IMR-90 (cell line): ENCODE results near the gene OR6P1. TPM values are rescaled to one million over a fixed set of nuclear protein-coding genes. Genes with fewer than 3 reads are reported as not detected.

Source experiments
- ATAC-seq: fragments of 200-7000 bp; cut with Tn5 transposase; 2 replicates; pipeline ENCODE4 v1.9.1; 2020; ENCODE audit warnings: low read depth, mild to moderate bottlenecking, moderate library complexity
- BruUV-seq: library from RNA; stranded (reverse); fragments of 400-500 nt; replicated peaks from 2 replicates; lab custom pipeline; 2021; lab: Mats Ljungman, UMichigan
- CTCF ChIA-PET: fragments of 300-600 bp; formaldehyde crosslinking; extraction: SDS; loops from one replicate; lab custom pipeline; 2021; ENCODE audit warnings: antibody characterized with exemption; lab: Yijun Ruan, JAX
- POLR2A ChIA-PET: fragments of 300-600 bp; sonication (Branson Sonifier 250); formaldehyde crosslinking; loops from one replicate; lab custom pipeline; 2022; ENCODE audit warnings: antibody characterized with exemption; ENCODE audit not compliant: unreplicated experiment; lab: Charles Lee
- DNase-seq: peaks from one replicate; pipeline ENCODE4 v3.0.0; 2013
- H2AFZ ChIP-seq: replicated peaks from 2 replicates; pipeline ENCODE3; 2013; ENCODE audit warnings: low read length, mild to moderate bottlenecking; ENCODE audit not compliant: poor library complexity
- H2AK5ac ChIP-seq: 2 replicates; pipeline ENCODE4 v1.6.1; 2013; ENCODE audit warnings: low read depth, low read length, inconsistent platforms
- H2AK9ac ChIP-seq: replicated peaks from 2 replicates; pipeline ENCODE3; 2013; ENCODE audit warnings: mild to moderate bottlenecking, low read depth, low read length, moderate library complexity; ENCODE audit not compliant: poor library complexity
- H2BK120ac ChIP-seq: 2 replicates; pipeline ENCODE4 v1.6.1; 2013; ENCODE audit warnings: low read depth, low read length, inconsistent platforms
- H2BK15ac ChIP-seq: 3 replicates; pipeline ENCODE4 v1.6.1; 2013; ENCODE audit warnings: low read depth, low read length, inconsistent platforms
- H2BK20ac ChIP-seq: 2 replicates; pipeline ENCODE4 v1.6.1; 2013; ENCODE audit warnings: low read depth, mild to moderate bottlenecking, inconsistent platforms, low read length, moderate library complexity
- H2BK5ac ChIP-seq: 2 replicates; pipeline ENCODE4 v1.6.1; 2013; ENCODE audit warnings: mild to moderate bottlenecking, low read depth, low read length, inconsistent platforms; ENCODE audit not compliant: poor library complexity, severe bottlenecking
- H3K14ac ChIP-seq: replicated peaks from 2 replicates; pipeline ENCODE4 v1.6.1; 2013; ENCODE audit warnings: low read depth, low read length, inconsistent platforms
- H3K18ac ChIP-seq: 2 replicates; pipeline ENCODE4 v1.6.1; 2013; ENCODE audit warnings: low read depth, low read length, control low read depth
- H3K23ac ChIP-seq: 2 replicates; pipeline ENCODE4 v1.6.1; 2013; ENCODE audit warnings: low read depth, low read length, inconsistent platforms
- H3K27ac ChIP-seq: 2 replicates; pipeline ENCODE4 v1.5.1; 2013; ENCODE audit warnings: mild to moderate bottlenecking, control low read depth, low read length; ENCODE audit not compliant: insufficient read depth
- H3K27me3 ChIP-seq: 2 replicates; pipeline ENCODE4 v1.6.1; 2013; ENCODE audit warnings: low read length; ENCODE audit not compliant: control insufficient read depth, insufficient read depth
- H3K36me3 ChIP-seq: 2 replicates; pipeline ENCODE4 v1.6.1; 2013; ENCODE audit warnings: low read length, mixed read lengths; ENCODE audit not compliant: control insufficient read depth, insufficient read depth
- H3K4ac ChIP-seq: 2 replicates; pipeline ENCODE4 v1.6.1; 2013; ENCODE audit warnings: low read depth, low read length, inconsistent platforms
- H3K4me1 ChIP-seq: 2 replicates; pipeline ENCODE4 v1.6.1; 2013; ENCODE audit warnings: low read length, mixed read lengths; ENCODE audit not compliant: control insufficient read depth, insufficient read depth
- H3K4me2 ChIP-seq: 2 replicates; pipeline ENCODE4 v1.6.1; 2013; ENCODE audit warnings: low read depth, mild to moderate bottlenecking, control low read depth, low read length, moderate library complexity
- H3K4me3 ChIP-seq: 2 replicates; pipeline ENCODE4 v1.5.1; 2013; ENCODE audit warnings: low read depth, mild to moderate bottlenecking, control low read depth, low read length, moderate library complexity; ENCODE audit not compliant: insufficient read depth
- H3K56ac ChIP-seq: 2 replicates; pipeline ENCODE4 v1.6.1; 2013; ENCODE audit warnings: low read length, inconsistent platforms; ENCODE audit not compliant: insufficient read depth; ENCODE audit errors: extremely low read depth
- H3K79me1 ChIP-seq, 2 experiments: 2 replicates each; pipeline ENCODE4 v1.6.1; 2013; ENCODE audit warnings: low read length in 2 of 2, inconsistent platforms in 1 of 2, low read depth in 1 of 2
- H3K9ac ChIP-seq: 2 replicates; pipeline ENCODE4 v1.6.1; 2013; ENCODE audit warnings: low read depth, low read length, control low read depth
- H3K9me1 ChIP-seq: 2 replicates; pipeline ENCODE4 v1.6.1; 2013; ENCODE audit warnings: low read length, inconsistent platforms; ENCODE audit not compliant: insufficient read depth
- H3K9me3 ChIP-seq: 2 replicates; pipeline ENCODE4 v1.6.1; 2013; ENCODE audit warnings: low read length; ENCODE audit not compliant: control insufficient read depth, insufficient read depth
- H4K20me1 ChIP-seq: 2 replicates; pipeline ENCODE4 v1.6.1; 2013; ENCODE audit warnings: low read length, inconsistent platforms; ENCODE audit not compliant: insufficient read depth
- H4K5ac ChIP-seq: 2 replicates; pipeline ENCODE4 v1.6.1; 2013; ENCODE audit warnings: mild to moderate bottlenecking, low read depth, low read length, control low read depth
- H4K8ac ChIP-seq, 2 experiments: 2 replicates each; pipeline ENCODE4 v1.6.1; 2013; ENCODE audit warnings: low read depth in 2 of 2, low read length in 2 of 2, control low read depth in 1 of 2, inconsistent platforms in 1 of 2
- H4K91ac ChIP-seq: 2 replicates; pipeline ENCODE4 v1.6.1; 2013; ENCODE audit warnings: low read depth, low read length, inconsistent platforms; ENCODE audit not compliant: insufficient read depth
- BHLHE40 ChIP-seq: fragments of 150-350 bp; IDR thresholded peaks from 2 replicates; pipeline ENCODE4 v1.6.1; 2016; ENCODE audit warnings: mild to moderate bottlenecking, low read depth, low read length
- CEBPB ChIP-seq: IDR thresholded peaks from 2 replicates; pipeline ENCODE4 v1.6.1; 2012; ENCODE audit warnings: low read depth, low read length, improper control_type of control experiment
- MAFK ChIP-seq: IDR thresholded peaks from 2 replicates; pipeline ENCODE4 v1.6.1; 2012; ENCODE audit warnings: low read depth, low read length, improper control_type of control experiment
- MAZ ChIP-seq: IDR thresholded peaks from 2 replicates; pipeline ENCODE4 v1.6.1; 2012; ENCODE audit warnings: low read depth, mild to moderate bottlenecking, low read length, improper control_type of control experiment, moderate library complexity, borderline replicate concordance
- MXI1 ChIP-seq: IDR thresholded peaks from 2 replicates; pipeline ENCODE4 v1.6.1; 2012; ENCODE audit warnings: low read depth, mild to moderate bottlenecking, low read length, moderate library complexity, borderline replicate concordance
- NFE2L2 ChIP-seq: fragments of 150-350 bp; IDR thresholded peaks from 2 replicates; pipeline ENCODE4 v1.6.1; 2016; ENCODE audit warnings: low read depth, mild to moderate bottlenecking, low read length
- RAD21 ChIP-seq: IDR thresholded peaks from 2 replicates; pipeline ENCODE4 v1.6.1; 2012; ENCODE audit warnings: low read length, improper control_type of control experiment
- RCOR1 ChIP-seq: IDR thresholded peaks from 2 replicates; pipeline ENCODE4 v1.6.1; 2012; ENCODE audit warnings: mild to moderate bottlenecking, low read length, improper control_type of control experiment; ENCODE audit not compliant: insufficient replicate concordance
- RFX5 ChIP-seq: IDR thresholded peaks from 2 replicates; pipeline ENCODE4 v1.8.0; 2012; ENCODE audit warnings: low read depth, mild to moderate bottlenecking, low read length, moderate library complexity
- SMC3 ChIP-seq: fragments of 150-350 bp; IDR thresholded peaks from 2 replicates; pipeline ENCODE4 v1.6.1; 2016; ENCODE audit warnings: low read depth, mild to moderate bottlenecking, antibody characterized with exemption, low read length, moderate library complexity
- WGBS, 2 experiments: methylation state at CpG; one replicate each; pipeline versions ENCODE4 v1.1.5 to v1.1.7; 2013; ENCODE audit warnings: missing lambda C conversion rate in 2 of 2; ENCODE audit not compliant: insufficient read length in 1 of 2; ENCODE audit errors: extremely low coverage in 2 of 2; 5-methylcytosine and 5-hydroxymethylcytosine counted together
- dilution Hi-C: fragments of 300-500 bp; cut with HindIII; formaldehyde crosslinking; loops from one replicate; pipeline ENCODE4 v1.14.3; 2018; ENCODE audit warnings: low sequenced_read_pairs; ENCODE audit not compliant: unreplicated experiment
- in situ Hi-C: fragments of 300-500 bp; cut with MboI; formaldehyde crosslinking; loops from 3 replicates; pipeline ENCODE4 v1.14.3; 2019; ENCODE audit warnings: low sequenced_read_pairs, inconsistent platforms, mixed read lengths
- intact Hi-C: fragments of 100-400 bp; cut with micrococcal nuclease; formaldehyde crosslinking; loops from 2 replicates; pipeline ENCODE4 v1.10.0; 2022
- polyA plus RNA-seq, 3 experiments: library from polyadenylated mRNA; depleted of rRNA; stranded (reverse); fragments of >200 nt; gene quantifications; 2 replicates each; pipeline ENCODE4 v1.2.3, GENCODE V29; 2012; ENCODE audit warnings: low replicate concordance in 1 of 3
- total RNA-seq: library from RNA; depleted of rRNA; stranded (reverse); fragments of >200 nt; gene quantifications from 2 replicates; pipeline ENCODE4 v1.2.3, GENCODE V29; 2012
- TF ChIP-seq, protein P1 (sequence below): fragments of 150-350 bp; IDR thresholded peaks from 2 replicates; pipeline ENCODE4 v1.6.1; 2017; ENCODE audit warnings: mild to moderate bottlenecking, antibody characterized with exemption, low read length, low read depth
- TF ChIP-seq, protein P2 (sequence below): fragments of 150-350 bp; IDR thresholded peaks from 2 replicates; pipeline ENCODE4 v1.6.1; 2016; ENCODE audit warnings: low read depth, mild to moderate bottlenecking, low read length, moderate library complexity, borderline replicate concordance
- TF ChIP-seq, protein P3 (sequence below): conservative IDR thresholded peaks from 2 replicates; pipeline ENCODE4 v1.5.1; 2012; ENCODE audit warnings: mild to moderate bottlenecking, low read depth, low read length, improper control_type of control experiment

The OR6P1 gene
- total and polyA plus RNA-seq, 2 of the 4 experiments (the other 2 are of a cell fraction) = not detected

DNA sequence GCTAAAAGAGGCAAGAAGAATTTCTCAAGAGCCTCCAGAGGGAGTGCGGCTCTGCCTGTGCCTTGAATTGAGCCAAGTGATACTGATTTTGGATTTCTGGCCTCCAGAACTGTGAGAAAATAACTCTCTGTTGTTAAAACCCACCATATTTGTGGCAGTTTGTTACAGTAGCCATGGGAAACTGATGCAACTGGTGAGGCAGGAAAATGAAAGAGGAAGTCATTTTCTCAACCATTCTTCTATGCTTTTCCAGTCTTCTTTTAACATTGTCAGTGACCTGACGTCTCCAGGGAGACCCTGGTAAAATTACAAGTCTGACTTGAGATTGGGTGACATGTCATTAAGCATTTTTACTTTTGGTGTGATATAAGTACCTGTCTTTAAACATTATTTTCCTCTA is 5.8 kb downstream of the OR6P1 start:
- TF ChIP-seq NFE2L2 (no peak), CEBPB (no peak), BHLHE40 (no peak), MXI1 (no peak), RFX5 (no peak), RAD21 (no peak), MAZ (no peak), MAFK (no peak), SMC3 (no peak), RCOR1 (no peak)
- TF ChIP-seq, protein P1, sequence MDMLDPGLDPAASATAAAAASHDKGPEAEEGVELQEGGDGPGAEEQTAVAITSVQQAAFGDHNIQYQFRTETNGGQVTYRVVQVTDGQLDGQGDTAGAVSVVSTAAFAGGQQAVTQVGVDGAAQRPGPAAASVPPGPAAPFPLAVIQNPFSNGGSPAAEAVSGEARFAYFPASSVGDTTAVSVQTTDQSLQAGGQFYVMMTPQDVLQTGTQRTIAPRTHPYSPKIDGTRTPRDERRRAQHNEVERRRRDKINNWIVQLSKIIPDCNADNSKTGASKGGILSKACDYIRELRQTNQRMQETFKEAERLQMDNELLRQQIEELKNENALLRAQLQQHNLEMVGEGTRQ = no peak
- TF ChIP-seq, protein P2, sequence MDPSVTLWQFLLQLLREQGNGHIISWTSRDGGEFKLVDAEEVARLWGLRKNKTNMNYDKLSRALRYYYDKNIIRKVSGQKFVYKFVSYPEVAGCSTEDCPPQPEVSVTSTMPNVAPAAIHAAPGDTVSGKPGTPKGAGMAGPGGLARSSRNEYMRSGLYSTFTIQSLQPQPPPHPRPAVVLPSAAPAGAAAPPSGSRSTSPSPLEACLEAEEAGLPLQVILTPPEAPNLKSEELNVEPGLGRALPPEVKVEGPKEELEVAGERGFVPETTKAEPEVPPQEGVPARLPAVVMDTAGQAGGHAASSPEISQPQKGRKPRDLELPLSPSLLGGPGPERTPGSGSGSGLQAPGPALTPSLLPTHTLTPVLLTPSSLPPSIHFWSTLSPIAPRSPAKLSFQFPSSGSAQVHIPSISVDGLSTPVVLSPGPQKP = no peak
- TF ChIP-seq, protein P3, sequence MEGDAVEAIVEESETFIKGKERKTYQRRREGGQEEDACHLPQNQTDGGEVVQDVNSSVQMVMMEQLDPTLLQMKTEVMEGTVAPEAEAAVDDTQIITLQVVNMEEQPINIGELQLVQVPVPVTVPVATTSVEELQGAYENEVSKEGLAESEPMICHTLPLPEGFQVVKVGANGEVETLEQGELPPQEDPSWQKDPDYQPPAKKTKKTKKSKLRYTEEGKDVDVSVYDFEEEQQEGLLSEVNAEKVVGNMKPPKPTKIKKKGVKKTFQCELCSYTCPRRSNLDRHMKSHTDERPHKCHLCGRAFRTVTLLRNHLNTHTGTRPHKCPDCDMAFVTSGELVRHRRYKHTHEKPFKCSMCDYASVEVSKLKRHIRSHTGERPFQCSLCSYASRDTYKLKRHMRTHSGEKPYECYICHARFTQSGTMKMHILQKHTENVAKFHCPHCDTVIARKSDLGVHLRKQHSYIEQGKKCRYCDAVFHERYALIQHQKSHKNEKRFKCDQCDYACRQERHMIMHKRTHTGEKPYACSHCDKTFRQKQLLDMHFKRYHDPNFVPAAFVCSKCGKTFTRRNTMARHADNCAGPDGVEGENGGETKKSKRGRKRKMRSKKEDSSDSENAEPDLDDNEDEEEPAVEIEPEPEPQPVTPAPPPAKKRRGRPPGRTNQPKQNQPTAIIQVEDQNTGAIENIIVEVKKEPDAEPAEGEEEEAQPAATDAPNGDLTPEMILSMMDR = no peak
- H3K4me2 ChIP-seq = no peak overlapping the region
- no peak overlapping the region for H2BK20ac ChIP-seq
- H3K4me3 ChIP-seq = no peak overlapping the region
- no peak overlapping the region for H2BK120ac ChIP-seq
- no peak overlapping the region for H3K56ac ChIP-seq
- no peak overlapping the region for H4K5ac ChIP-seq
- H3K4ac ChIP-seq = no peak overlapping the region
- H3K4me1 ChIP-seq = no peaks in the 10 kb centered on the region
- CTCF ChIA-PET = no interaction called here
- intact Hi-C loops (no loop called here), dilution Hi-C loops (no loop called here), in situ Hi-C loops (no loop called here)
- no peak overlapping the region for H4K91ac ChIP-seq
- no peaks in the 10 kb centered on the region for H4K20me1 ChIP-seq
- POLR2A ChIA-PET = no interaction called here
- no peak for ATAC-seq
- H2AK9ac ChIP-seq = no peak overlapping the region
- no peaks in the 10 kb centered on the region for H3K9me1 ChIP-seq
- no peak overlapping the region for H3K27ac ChIP-seq
- H2BK5ac ChIP-seq = no peak overlapping the region
- DNase-seq = no peak
- WGBS, 2 experiments = no CpG with 5 or more reads among the region's 2 CpGs
- H3K27me3 ChIP-seq = no peaks in the 10 kb centered on the region
- H2AK5ac ChIP-seq = no peak overlapping the region
- H3K36me3 ChIP-seq = no peaks in the 10 kb centered on the region
- H3K18ac ChIP-seq = no peak overlapping the region
- 0 out of 2 replicates have a peak, but pooled peaks cover 2% of the 10 kb centered on the region for H3K9me3 ChIP-seq
- H4K8ac ChIP-seq = no peak overlapping the region
- H3K9ac ChIP-seq = no peak overlapping the region
- H3K79me1 ChIP-seq = no peaks in the 10 kb centered on the region
- H2BK15ac ChIP-seq = no peak overlapping the region
- no peak overlapping the region for H3K14ac ChIP-seq
- no peak overlapping the region for H3K23ac ChIP-seq
- no peak overlapping the region for H2AFZ ChIP-seq
- BruUV-seq = no TSS peak
